CD4-positive, alpha-beta T cell treated with Interleukin-6 for 4 hours (primary cell): ENCODE results near the gene PHRF1.
A peak's percentile ranks its signal among the peaks of the same experiment; 100 is the strongest.

ENCODE experiments used
- DNase-seq: peaks from one replicate; pipeline ENCODE4 v3.0.0-alpha.2; 2020; ENCODE audit warnings: mixed read lengths

Gene PHRF1

GRCh38 chr11:559020-559620 is 17.1 kb upstream of the PHRF1 start:
- DNase-seq, result no peak

GRCh38 chr11:559712-560304 is 16.5 kb upstream of the PHRF1 start:
- DNase-seq, result no peak

- DNase-seq, result peak; percentile 98
Observed at GRCh38 chr11:560305-561147, 15.7 kb upstream of the PHRF1 start, which contains the start of the genes LMNTD2 and RASSF7. TSS of gene LMNTD2 (minus strand) at chr11:560738. CDS start at chr11:560716, 22 bp downstream. TSS of gene RASSF7 (plus strand) at chr11:560970. CDS start at chr11:561769, 799 bp downstream.

GRCh38 chr11:561148-562003 is 14.9 kb upstream of the PHRF1 start:
- peak; percentile 40 for DNase-seq

- DNase-seq, result no peak
Observed at GRCh38 chr11:562046-562645, 14.1 kb upstream of the PHRF1 start.

GRCh38 chr11:563066-563811 is 13.0 kb upstream of the PHRF1 start:
- no peak for DNase-seq

- no peak for DNase-seq
Observed at GRCh38 chr11:563812-564578, 12.3 kb upstream of the PHRF1 start.

- DNase-seq, result no peak
Observed at GRCh38 chr11:565921-566509, 10.3 kb upstream of the PHRF1 start.

- DNase-seq, result no peak
Observed at GRCh38 chr11:567011-567628, 9.2 kb upstream of the PHRF1 start.

- no peak for DNase-seq
Observed at GRCh38 chr11:567629-568292, 8.5 kb upstream of the PHRF1 start.

GRCh38 chr11:568306-569157 is 7.7 kb upstream of the PHRF1 start:
- DNase-seq, result peak; percentile 94

GRCh38 chr11:569158-569885 is 6.9 kb upstream of the PHRF1 start:
- no peak for DNase-seq

- no peak for DNase-seq
Observed at GRCh38 chr11:571802-572185, 4.5 kb upstream of the PHRF1 start.

GRCh38 chr11:573146-573759 is 3.0 kb upstream of the PHRF1 start:
- no peak for DNase-seq

GRCh38 chr11:574031-574570 is 2.2 kb upstream of the PHRF1 start:
- peak; percentile 29 for DNase-seq

- DNase-seq, result peak; percentile 39
Observed at GRCh38 chr11:574632-575312, 1.5 kb upstream of the PHRF1 start.
